Measurements from ENCODE around the gene PYGO1. TPM values are rescaled to one million over a fixed set of nuclear protein-coding genes. Genes with fewer than 3 reads are reported as not detected.
A peak's percentile ranks its signal among the peaks of the same experiment; 100 is the strongest.

The PYGO1 gene
- total RNA-seq, 1 donor from 2014 or later, result 12.4 TPM

- DNase-seq (ENCODE audit: low read depth), result no peak
Measured at GRCh38 chr15:55573224-55573623, 14.9 kb downstream of the PYGO1 start.

- DNase-seq (ENCODE audit: low read depth), result no peak
Measured at GRCh38 chr15:55564347-55565145, 23.6 kb downstream of the PYGO1 start.

- no peak for DNase-seq (ENCODE audit: low read depth)
Measured at GRCh38 chr15:55562601-55563000, 25.5 kb downstream of the PYGO1 start.

GRCh38 chr15:55555089-55555488 is 33.1 kb downstream of the PYGO1 start:
- DNase-seq (ENCODE audit: low read depth), result no peak

GRCh38 chr15:55552926-55553325 is 35.2 kb downstream of the PYGO1 start:
- DNase-seq (ENCODE audit: low read depth), result no peak

GRCh38 chr15:55552451-55552850 is 35.7 kb downstream of the PYGO1 start:
- no peak for DNase-seq (ENCODE audit: low read depth)

GRCh38 chr15:55549305-55549704 is 38.8 kb downstream of the PYGO1 start:
- no peak for DNase-seq (ENCODE audit: low read depth)

GRCh38 chr15:55546718-55547117 is 41.4 kb downstream of the PYGO1 start:
- no peak for DNase-seq (ENCODE audit: low read depth)

GRCh38 chr15:55535436-55535835 is 52.7 kb downstream of the PYGO1 start:
- DNase-seq (ENCODE audit: low read depth), result no peak

GRCh38 chr15:55532944-55533343 is 55.2 kb downstream of the PYGO1 start:
- no peak for DNase-seq (ENCODE audit: low read depth)

GRCh38 chr15:55530861-55531313 is 57.3 kb downstream of the PYGO1 start:
- peak; percentile 93 for DNase-seq (ENCODE audit: low read depth)

- DNase-seq (ENCODE audit: low read depth), result no peak
Measured at GRCh38 chr15:55528812-55529211, 59.3 kb downstream of the PYGO1 start.

GRCh38 chr15:55527150-55527549 is 61.0 kb downstream of the PYGO1 start:
- no peak for DNase-seq (ENCODE audit: low read depth)

GRCh38 chr15:55526559-55527036 is 61.5 kb downstream of the PYGO1 start:
- peak; percentile 59 for DNase-seq (ENCODE audit: low read depth)

- no peak for DNase-seq (ENCODE audit: low read depth)
Measured at GRCh38 chr15:55522742-55523450, 65.2 kb downstream of the PYGO1 start.

GRCh38 chr15:55518641-55519040 is 69.5 kb downstream of the PYGO1 start:
- DNase-seq (ENCODE audit: low read depth), result no peak

- DNase-seq (ENCODE audit: low read depth), result no peak
Measured at GRCh38 chr15:55518009-55518408, 70.1 kb downstream of the PYGO1 start.

GRCh38 chr15:55515991-55516776 is 72.0 kb downstream of the PYGO1 start:
- no peak for DNase-seq (ENCODE audit: low read depth)

- DNase-seq (ENCODE audit: low read depth), result no peak
Measured at GRCh38 chr15:55515491-55515890, 72.7 kb downstream of the PYGO1 start.

- no peak for DNase-seq (ENCODE audit: low read depth)
Measured at GRCh38 chr15:55514414-55514850, 73.7 kb downstream of the PYGO1 start.

- DNase-seq (ENCODE audit: low read depth), result peak; percentile 61
Measured at GRCh38 chr15:55513621-55514413, 74.3 kb downstream of the PYGO1 start.

Measured in renal cortical epithelial cell (primary cell).